Kidney (tissue), 22 donors: ENCODE measurements around the gene SHFL. TPM values are rescaled to one million over a fixed set of nuclear protein-coding genes. Genes with fewer than 3 reads are reported as not detected.
A peak's percentile ranks its signal among the peaks of the same experiment; 100 is the strongest.

Experiments used
- DNase-seq, 5 donors: peaks; one replicate each; pipeline ENCODE4 v3.0.0-alpha.2; 2013 to 2020
- FAIRE-seq: peaks from 2 replicates; lab custom pipeline; 2012; peaks lifted over from hg19 to GRCh38; lab: Jason Lieb, UNC
- H3K27ac ChIP-seq, 2 donors: one replicate each; pipeline ENCODE4 v1.7.0; 2013; ENCODE audit warnings: low read depth in 2 of 2, low read length in 2 of 2, inconsistent platforms in 1 of 2
- H3K27me3 ChIP-seq: one replicate; pipeline ENCODE4 v1.7.1; 2013; ENCODE audit warnings: low read length, inconsistent platforms; ENCODE audit not compliant: control insufficient read depth, insufficient read depth
- H3K36me3 ChIP-seq, 3 donors: one replicate each; pipeline versions ENCODE4 v1.7.0 to v1.7.1; 2013; ENCODE audit warnings: low read length in 3 of 3, control low read depth in 1 of 3, inconsistent platforms in 1 of 3; ENCODE audit not compliant: insufficient read depth in 3 of 3, control insufficient read depth in 2 of 3
- H3K4me1 ChIP-seq, 3 donors: one replicate each; pipeline versions ENCODE4 v1.7.0 to v1.7.1; 2013; ENCODE audit warnings: low read length in 3 of 3, inconsistent platforms in 1 of 3, low read depth in 1 of 3; ENCODE audit not compliant: control insufficient read depth in 2 of 3, insufficient read depth in 2 of 3
- H3K4me3 ChIP-seq, 3 donors: one replicate each; pipeline versions ENCODE4 v1.7.0 to v1.8.1; 2013; ENCODE audit warnings: low read length in 3 of 3, control low read depth in 1 of 3, inconsistent platforms in 1 of 3
- H3K9ac ChIP-seq, 3 donors: one replicate each; pipeline versions ENCODE4 v1.7.0 to v1.7.1; 2013; ENCODE audit warnings: low read length in 3 of 3, control low read depth in 1 of 3, inconsistent platforms in 1 of 3
- H3K9me3 ChIP-seq, 3 donors: one replicate each; pipeline versions ENCODE4 v1.7.0 to v1.7.1; 2013; ENCODE audit warnings: low read length in 3 of 3, control low read depth in 1 of 3, inconsistent platforms in 1 of 3; ENCODE audit not compliant: control insufficient read depth in 2 of 3, insufficient read depth in 1 of 3
- intact Hi-C: fragments of 100-400 bp; cut with DNase I; formaldehyde crosslinking; loops from one replicate; pipeline ENCODE4 v1.11.1; 2022
- long read RNA-seq, 10 donors: library from polyadenylated mRNA in 1 of 10; unstranded in 1 of 10; transcript quantifications; one replicate each; pipeline ENCODE4 v2.0.0 and lab custom pipeline, GENCODE V29; 2021 to 2026
- polyA plus RNA-seq: library from polyadenylated mRNA; stranded (reverse); fragments of 350-450 nt; fragmentation: Illumina TruSeq; extraction: RNeasy Lipid Tissue Mini Kit (QIAGEN cat#74804); gene quantifications from one replicate; pipeline ENCODE4 v1.2.3, GENCODE V29; 2014; ENCODE audit warnings: low read depth, low replicate concordance; ENCODE audit not compliant: insufficient read depth
- total RNA-seq: library from RNA; stranded (reverse); fragmentation: NEBNext Ultra II Directional; extraction: Animal tissue kit (Norgen Biotek cat#: 25700); gene quantifications from one replicate; pipeline ENCODE4 v1.2.1, GENCODE V29; 2021
- TF ChIP-seq, protein P1 (sequence below): IDR thresholded peaks from 3 replicates; pipeline ENCODE4 v1.5.1; 2012; ENCODE audit warnings: mild to moderate bottlenecking, moderate library complexity, borderline replicate concordance; ENCODE audit not compliant: insufficient read depth; ENCODE audit errors: extremely low read depth
- donor health status: control.
- donor health status: control.
- donor health status: control.
- donor health status: control.
- donor health status: control.
- donor health status: DM: yes; HTN: yes; CAD: no.
- donor health status: Normal renal cell carcinoma (clear cell type).

Gene SHFL
- 42.5 TPM for total RNA-seq
- 36.4 TPM for polyA plus RNA-seq
- long read RNA-seq, donor 1, transcript C19orf66-204 (1 exons, 1,655 nt), result major isoform, 5 of 11 reads
- long read RNA-seq, donor 1, partial matches to known transcripts, result 0 of 11 reads
- long read RNA-seq, donor 1, other reads (novel, unspliced or antisense), result 0 of 11 reads
- long read RNA-seq, donor 2, transcript C19orf66-201 (8 exons, 2,117 nt), result minor isoform, 5 of 26 reads
- long read RNA-seq, donor 2, transcript C19orf66-204 (1 exons, 1,655 nt), result major isoform, 13 of 26 reads
- long read RNA-seq, donor 2, transcript C19orf66-203 (7 exons, 2,079 nt), result minor isoform, 6 of 26 reads
- long read RNA-seq, donor 2, partial matches to known transcripts, result 0 of 26 reads
- long read RNA-seq, donor 2, other reads (novel, unspliced or antisense), result 0 of 26 reads
- long read RNA-seq, donor 3, transcript C19orf66-204 (1 exons, 1,655 nt), result major isoform, 18 of 28 reads
- long read RNA-seq, donor 3, transcript C19orf66-201 (8 exons, 2,117 nt), result minor isoform, 7 of 28 reads
- long read RNA-seq, donor 3, partial matches to known transcripts, result 0 of 28 reads
- long read RNA-seq, donor 3, other reads (novel, unspliced or antisense), result 0 of 28 reads
- long read RNA-seq, donor 4, transcript C19orf66-203 (7 exons, 2,079 nt), result minor isoform, 6 of 25 reads
- long read RNA-seq, donor 4, transcript C19orf66-204 (1 exons, 1,655 nt), result major isoform, 13 of 25 reads
- long read RNA-seq, donor 4, transcript C19orf66-201 (8 exons, 2,117 nt), result minor isoform, 5 of 25 reads
- long read RNA-seq, donor 4, partial matches to known transcripts, result 0 of 25 reads
- long read RNA-seq, donor 4, other reads (novel, unspliced or antisense), result 0 of 25 reads
- long read RNA-seq, donor 5, partial matches to known transcripts, result 0 of 2 reads
- long read RNA-seq, donor 5, other reads (novel, unspliced or antisense), result 0 of 2 reads
- long read RNA-seq, donor 6, transcript C19orf66-204 (1 exons, 1,655 nt), result major isoform, 6 of 9 reads
- long read RNA-seq, donor 6, partial matches to known transcripts, result 0 of 9 reads
- long read RNA-seq, donor 6, other reads (novel, unspliced or antisense), result 0 of 9 reads
- long read RNA-seq, donor 7, transcript C19orf66-201 (8 exons, 2,117 nt), result major isoform, 24 of 68 reads
- long read RNA-seq, donor 7, transcript C19orf66-204 (1 exons, 1,655 nt), result minor isoform, 12 of 68 reads
- long read RNA-seq, donor 7, transcript C19orf66-203 (7 exons, 2,079 nt), result minor isoform, 14 of 68 reads
- long read RNA-seq, donor 7, partial matches to known transcripts, result 10 of 68 reads
- long read RNA-seq, donor 7, other reads (novel, unspliced or antisense), result 8 of 68 reads
- long read RNA-seq, donor 8, transcript C19orf66-201 (8 exons, 2,117 nt), result minor isoform, 6 of 20 reads
- long read RNA-seq, donor 8, transcript C19orf66-204 (1 exons, 1,655 nt), result major isoform, 13 of 20 reads
- long read RNA-seq, donor 8, partial matches to known transcripts, result 0 of 20 reads
- long read RNA-seq, donor 8, other reads (novel, unspliced or antisense), result 0 of 20 reads
- long read RNA-seq, donor 9, transcript C19orf66-204 (1 exons, 1,655 nt), result major isoform, 11 of 18 reads
- long read RNA-seq, donor 9, transcript C19orf66-201 (8 exons, 2,117 nt), result minor isoform, 5 of 18 reads
- long read RNA-seq, donor 9, partial matches to known transcripts, result 0 of 18 reads
- long read RNA-seq, donor 9, other reads (novel, unspliced or antisense), result 0 of 18 reads
- long read RNA-seq, donor 10, transcript C19orf66-204 (1 exons, 1,655 nt), result major isoform, 18 of 27 reads
- long read RNA-seq, donor 10, transcript C19orf66-201 (8 exons, 2,117 nt), result minor isoform, 8 of 27 reads
- long read RNA-seq, donor 10, partial matches to known transcripts, result 0 of 27 reads
- long read RNA-seq, donor 10, other reads (novel, unspliced or antisense), result 0 of 27 reads

DNA sequence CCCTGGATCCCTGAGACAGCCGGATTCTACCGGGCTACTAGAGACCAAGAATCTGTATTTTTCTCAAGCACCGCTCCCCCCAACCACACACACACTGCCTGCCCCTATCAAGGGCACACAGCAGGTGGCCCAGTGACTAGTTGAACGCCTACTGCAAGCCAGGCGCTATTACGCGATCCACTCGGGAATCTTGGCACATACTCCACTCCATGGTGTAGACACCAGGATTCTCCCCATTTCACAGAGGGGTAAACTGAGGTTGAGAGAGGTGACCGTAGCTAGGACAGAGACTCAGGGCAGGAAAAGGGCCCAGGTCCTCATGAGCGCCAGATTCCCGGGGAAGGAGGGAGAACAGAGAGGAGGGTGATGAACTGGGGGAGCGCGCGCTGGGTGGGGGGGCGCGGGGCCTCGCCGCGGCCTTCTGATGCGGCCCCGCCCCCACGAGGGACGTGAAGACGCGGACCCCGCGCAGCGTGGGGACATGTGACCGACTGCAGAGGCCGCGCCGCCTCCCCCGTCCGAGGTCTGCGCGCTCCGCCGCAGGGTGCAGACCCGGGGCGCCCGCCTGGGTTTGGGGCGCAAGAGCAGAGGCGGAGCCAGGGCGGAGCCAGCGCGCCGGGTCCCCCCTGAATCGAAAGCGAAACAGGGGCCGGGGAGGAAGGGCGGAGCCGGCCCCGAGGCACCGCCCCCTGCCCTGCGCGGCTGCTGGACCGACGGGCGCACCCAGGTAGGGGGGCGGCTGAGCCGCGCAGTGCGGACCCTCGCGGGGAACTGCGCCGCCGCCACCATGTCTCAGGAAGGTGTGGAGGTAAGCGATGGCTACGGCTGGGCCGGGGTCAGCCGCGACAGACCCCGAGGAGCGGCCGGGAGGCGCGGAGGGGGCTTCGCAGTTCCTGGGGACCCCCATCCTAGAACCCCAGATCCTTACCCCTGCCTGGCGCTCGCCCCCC is at the start of gene SHFL:
TSS of gene SHFL (plus strand) at position 677 of the 950 bp plus-strand sequence. CDS start at position 788, 111 bp downstream.
- no peak for FAIRE-seq
- peaks cover 0 to 11% (median 5%) of the 10 kb centered on the region in 3 donors for H3K36me3 ChIP-seq
- peak; percentile 72 to 92 (median 80) for DNase-seq

DNA sequence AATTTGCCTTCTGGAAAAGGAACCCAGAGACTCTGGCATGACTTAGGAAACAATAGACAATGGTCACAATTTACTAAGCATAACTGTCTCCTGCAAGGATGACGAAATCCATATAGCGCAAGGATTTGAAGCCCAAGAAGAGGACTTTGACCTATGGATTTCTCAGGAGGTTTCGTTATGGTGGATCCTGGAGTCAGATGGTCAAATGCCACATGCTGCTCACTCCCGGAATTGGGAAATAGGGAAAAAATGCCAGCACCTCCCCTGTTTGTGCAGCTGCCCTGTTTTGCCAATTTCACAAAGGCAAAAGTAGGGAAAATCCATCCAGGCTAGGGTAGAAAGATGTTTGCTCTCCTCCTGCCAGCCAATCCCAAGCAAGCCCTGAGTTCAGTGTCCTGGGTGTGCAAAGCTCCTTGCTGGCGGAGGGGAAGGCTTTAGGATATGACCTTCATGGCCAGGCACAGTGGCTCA is 49.5 kb upstream of the SHFL start:
- Histone ChIP-seq H3K27ac (no peak overlapping the region), H3K4me3 (no peak overlapping the region), H3K9me3 (no peaks in the 10 kb centered on the region), H3K4me1 (no peaks in the 10 kb centered on the region), H3K27me3 (peaks cover 3% of the 10 kb centered on the region), H3K9ac (no peak overlapping the region), H3K36me3 (no peaks in the 10 kb centered on the region)
- DNase-seq (no peak), FAIRE-seq (no peak)
- TF ChIP-seq, protein P1, sequence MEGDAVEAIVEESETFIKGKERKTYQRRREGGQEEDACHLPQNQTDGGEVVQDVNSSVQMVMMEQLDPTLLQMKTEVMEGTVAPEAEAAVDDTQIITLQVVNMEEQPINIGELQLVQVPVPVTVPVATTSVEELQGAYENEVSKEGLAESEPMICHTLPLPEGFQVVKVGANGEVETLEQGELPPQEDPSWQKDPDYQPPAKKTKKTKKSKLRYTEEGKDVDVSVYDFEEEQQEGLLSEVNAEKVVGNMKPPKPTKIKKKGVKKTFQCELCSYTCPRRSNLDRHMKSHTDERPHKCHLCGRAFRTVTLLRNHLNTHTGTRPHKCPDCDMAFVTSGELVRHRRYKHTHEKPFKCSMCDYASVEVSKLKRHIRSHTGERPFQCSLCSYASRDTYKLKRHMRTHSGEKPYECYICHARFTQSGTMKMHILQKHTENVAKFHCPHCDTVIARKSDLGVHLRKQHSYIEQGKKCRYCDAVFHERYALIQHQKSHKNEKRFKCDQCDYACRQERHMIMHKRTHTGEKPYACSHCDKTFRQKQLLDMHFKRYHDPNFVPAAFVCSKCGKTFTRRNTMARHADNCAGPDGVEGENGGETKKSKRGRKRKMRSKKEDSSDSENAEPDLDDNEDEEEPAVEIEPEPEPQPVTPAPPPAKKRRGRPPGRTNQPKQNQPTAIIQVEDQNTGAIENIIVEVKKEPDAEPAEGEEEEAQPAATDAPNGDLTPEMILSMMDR, result no peak
- intact Hi-C loops, result loop anchor here (10.0 kb wide), 1 partner anchor 102 kb away; the partner anchor contains the start of gene OLFM2

More for the DNA sequence above, at the start of gene SHFL:
- H3K9ac ChIP-seq, result peak within 1 kb of the TSS; percentile 50 to 95 (median 51)
- H3K9me3 ChIP-seq, result peaks cover 0 to under 1% (median 0%) of the 10 kb centered on the region in 3 donors
- peak within 1 kb of the TSS; percentile 67 to 80 (median 77) for H3K4me3 ChIP-seq
- TF ChIP-seq, protein P1, result no peak
- H3K4me1 ChIP-seq, result peaks cover 0 to 5% (median 0%) of the 10 kb centered on the region in 3 donors
- peak within 1 kb of the TSS; percentile 80 to 83 for H3K27ac ChIP-seq
- intact Hi-C loops, result no loop called here
- no peaks in the 10 kb centered on the region for H3K27me3 ChIP-seq
